Activated CD4-positive, CD25-positive, alpha-beta regulatory T cell treated with anti-CD3 and anti-CD28 coated beads, Interleukin-2, amount 50 U/mL, for 72 hours (primary cell): ENCODE measurements around the gene SENP3.
"Not testable (repeated sequence)": the region's sequence is repeated elsewhere in the genome, so short reads cannot be mapped to it uniquely, and the experiment has no call there.

Source experiments
- DNase-seq: peaks from one replicate; pipeline ENCODE4 v3.0.0; 2021

The SENP3 gene

GRCh38 chr17:7579001-7579833, 17.5 kb downstream of the SENP3 start, which contains the start of gene CD68:
Gene CD68, plus strand, starts transcription at chr17:7579638. Its CDS starts 40 bp downstream, at chr17:7579678.
- DNase-seq = peak; percentile 64

GRCh38 chr17:7579834-7580603, 18.3 kb downstream of the SENP3 start:
- DNase-seq = no peak

GRCh38 chr17:7580604-7581575, 19.2 kb downstream of the SENP3 start:
- no peak for DNase-seq

- DNase-seq = no peak
Measured at GRCh38 chr17:7582396-7583252, 20.9 kb downstream of the SENP3 start.

- DNase-seq = peak; percentile 95
Measured at GRCh38 chr17:7583253-7584109, 21.8 kb downstream of the SENP3 start, which contains the start of gene MPDU1. Gene MPDU1, plus strand, starts transcription at chr17:7583852. Its CDS starts 11 bp downstream, at chr17:7583863.

GRCh38 chr17:7586673-7587419, 25.1 kb downstream of the SENP3 start:
- DNase-seq = no peak

- DNase-seq = no peak
Measured at GRCh38 chr17:7587420-7588151, 25.9 kb downstream of the SENP3 start.

- no peak for DNase-seq
Measured at GRCh38 chr17:7588553-7589203, 27.0 kb downstream of the SENP3 start.

GRCh38 chr17:7589204-7589868, 27.6 kb downstream of the SENP3 start:
- DNase-seq = peak; percentile 66

- no peak for DNase-seq
Measured at GRCh38 chr17:7589891-7590691, 28.4 kb downstream of the SENP3 start, which contains the start of gene SOX15. Gene SOX15, minus strand, starts transcription at chr17:7590094. Its CDS starts 418 bp downstream, at chr17:7589676.

GRCh38 chr17:7590743-7591142, 29.0 kb downstream of the SENP3 start:
- DNase-seq = no peak

- no peak for DNase-seq
Measured at GRCh38 chr17:7591596-7591995, 29.9 kb downstream of the SENP3 start.

GRCh38 chr17:7592422-7593021, 30.8 kb downstream of the SENP3 start:
- no peak for DNase-seq

- no peak for DNase-seq
Measured at GRCh38 chr17:7593296-7593695, 31.6 kb downstream of the SENP3 start.

- not testable (repeated sequence) for DNase-seq
Measured at GRCh38 chr17:7597561-7597960, 35.8 kb downstream of the SENP3 start.

- DNase-seq = no peak
Measured at GRCh38 chr17:7606280-7606679, 44.6 kb downstream of the SENP3 start.

GRCh38 chr17:7610641-7611040, 48.9 kb downstream of the SENP3 start:
- DNase-seq = no peak
